GM18951 (cell line): Measurements from ENCODE around the gene INA.
"Not testable (repeated sequence)": the region's sequence is repeated elsewhere in the genome, so short reads cannot be mapped to it uniquely, and the experiment has no call there.

Experiments used
- POLR2A ChIP-seq: IDR thresholded peaks from 4 replicates; pipeline ENCODE4 v1.6.1; 2011; ENCODE audit warnings: mild to moderate bottlenecking; ENCODE audit not compliant: insufficient read length, insufficient read depth; ENCODE audit errors: extremely low read depth
- in situ Hi-C: fragments of 300-500 bp; cut with MboI; formaldehyde crosslinking; loops from one replicate; pipeline ENCODE4 v1.12.0; 2022; ENCODE audit warnings: low sequenced_read_pairs, mixed read lengths, inconsistent platforms; ENCODE audit not compliant: unreplicated experiment

Gene INA

DNA sequence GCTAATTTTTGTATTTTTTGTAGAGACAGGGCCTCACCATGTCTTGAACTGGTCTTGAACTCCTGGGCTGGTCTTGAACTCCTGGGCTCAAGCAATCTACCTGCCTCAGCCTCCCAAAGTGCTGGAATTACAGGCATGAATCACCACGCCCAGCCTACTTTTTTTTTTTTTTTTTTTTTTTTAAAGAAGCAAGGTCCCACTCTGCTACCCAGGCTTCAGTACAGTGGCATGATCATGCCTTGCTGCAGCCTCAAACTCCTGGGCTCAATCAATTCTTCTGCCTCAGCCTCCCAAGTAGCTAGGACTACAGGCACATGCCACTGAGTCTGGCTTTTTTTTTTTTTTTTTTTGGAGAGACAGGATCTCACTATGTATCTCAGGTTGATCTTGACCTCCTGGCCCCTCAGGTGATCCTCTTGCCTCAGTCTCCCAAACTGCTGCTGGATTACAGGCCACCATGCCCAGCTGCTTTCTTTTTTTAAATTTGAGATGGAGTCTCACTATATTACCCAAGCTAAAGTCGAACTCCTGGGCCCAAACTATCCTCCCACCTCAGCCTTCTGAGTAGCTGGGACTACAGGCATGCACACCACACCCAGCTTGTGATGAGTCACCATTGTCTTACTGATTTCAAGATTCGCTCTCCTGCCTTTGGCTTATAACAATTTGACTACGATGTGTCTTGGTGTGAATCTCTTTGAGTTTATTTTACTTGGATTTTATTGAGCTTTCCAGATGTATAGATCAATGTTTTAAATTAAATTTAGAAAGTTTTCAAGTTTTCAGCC is 22.2 kb upstream of the INA start:
- in situ Hi-C loops, result no loop called here
- no peak for TF ChIP-seq POLR2A

DNA sequence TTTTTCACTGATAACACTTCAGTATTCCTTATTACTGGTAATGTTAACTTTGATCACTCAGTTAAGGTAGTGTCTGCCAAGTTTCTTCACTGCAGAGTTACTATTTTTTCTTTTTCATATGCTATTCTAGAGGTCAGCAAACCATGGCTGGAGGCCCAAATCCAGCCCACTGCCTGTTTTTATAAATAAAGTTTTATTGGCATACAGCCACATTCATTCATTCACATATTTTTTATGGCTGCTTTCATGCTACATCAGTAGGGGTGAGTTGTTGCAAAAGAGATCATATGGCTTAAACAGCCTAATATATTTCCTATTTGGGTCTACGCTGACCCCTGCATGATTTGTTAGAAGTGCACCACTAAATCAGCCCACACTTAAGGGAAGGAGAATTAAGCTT is 20.3 kb upstream of the INA start:
- no peak for TF ChIP-seq POLR2A
- in situ Hi-C loops, result no loop called here

DNA sequence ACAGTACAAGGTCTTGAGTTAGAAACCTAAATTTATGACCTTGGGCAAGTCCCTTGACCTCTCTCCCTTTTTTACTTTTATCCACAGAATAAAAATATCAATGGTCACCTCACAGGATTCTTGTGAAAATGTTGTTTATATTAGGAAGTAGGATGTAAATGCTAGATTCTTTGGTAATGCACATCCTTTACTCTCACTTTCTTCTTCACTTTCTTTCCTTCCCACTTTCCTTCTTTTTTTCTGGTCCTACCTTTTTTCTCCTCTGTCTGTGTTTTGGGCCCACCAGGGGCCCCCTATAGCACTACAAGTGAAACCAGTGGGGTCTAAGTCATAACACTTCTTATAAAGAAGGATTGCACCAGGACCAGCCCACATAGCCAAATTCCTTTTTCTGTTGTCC is 19.1 kb upstream of the INA start:
- in situ Hi-C loops, result no loop called here
- TF ChIP-seq POLR2A, result no peak

DNA sequence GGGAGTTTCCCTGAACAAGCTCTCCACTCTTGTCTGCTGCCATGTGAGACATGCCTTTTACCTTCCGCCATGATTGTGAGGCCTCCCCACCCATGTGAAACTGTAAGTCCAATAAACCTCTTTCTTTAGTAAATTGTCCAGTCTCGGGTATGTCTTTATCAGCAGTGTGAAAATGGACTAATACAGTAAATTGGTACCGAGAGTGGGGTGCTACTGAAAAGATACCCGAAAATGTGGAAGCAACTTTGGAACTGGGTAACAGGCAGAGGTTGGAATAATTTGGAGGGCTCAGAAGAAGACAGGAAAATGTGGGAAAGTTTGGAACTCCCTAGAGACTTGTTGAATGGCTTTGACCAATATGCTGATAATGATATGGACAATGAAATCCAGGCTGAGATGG is 18.0 kb upstream of the INA start:
- in situ Hi-C loops, result not testable (repeated sequence)

DNA sequence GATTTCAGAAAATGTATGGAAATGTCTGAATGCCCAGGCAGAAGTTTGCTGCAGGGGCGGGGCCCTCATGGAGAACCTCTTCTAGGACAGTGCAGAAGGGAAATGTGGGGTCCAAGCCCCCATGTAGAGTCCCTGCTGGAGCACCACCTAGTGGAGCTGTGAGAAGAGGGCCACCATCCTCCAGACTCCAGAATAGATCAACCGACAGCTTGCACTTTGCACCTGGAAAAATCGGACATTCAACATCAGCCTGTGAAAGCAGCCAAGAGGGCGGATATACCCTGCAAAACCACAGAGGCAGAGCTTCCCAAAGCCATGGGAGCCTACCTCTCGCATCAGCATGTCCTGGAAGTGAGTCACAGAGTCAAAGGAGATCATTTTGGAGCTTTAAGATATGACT is 16.9 kb upstream of the INA start:
- TF ChIP-seq POLR2A, result no peak
- in situ Hi-C loops, result no loop called here

DNA sequence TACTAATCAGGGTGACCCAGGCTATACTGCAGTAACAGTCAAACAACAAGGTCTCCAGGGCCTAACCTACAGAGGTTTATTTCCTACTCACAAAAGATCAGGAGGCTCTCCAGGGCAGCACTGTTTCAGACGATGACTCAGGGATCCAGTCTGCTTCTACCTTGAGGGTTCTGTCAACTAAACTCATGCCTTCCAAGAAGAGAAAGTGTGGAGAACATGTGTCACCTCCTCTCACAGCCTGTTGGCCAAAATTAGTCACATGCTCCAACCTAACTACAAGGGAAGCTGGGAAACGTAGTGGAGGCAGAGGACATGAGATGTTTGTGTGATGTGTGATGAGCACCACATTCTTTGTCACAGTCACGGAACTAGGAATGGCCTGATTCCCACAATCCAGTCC is 14.7 kb upstream of the INA start:
- no peak for TF ChIP-seq POLR2A
- in situ Hi-C loops, result no loop called here

DNA sequence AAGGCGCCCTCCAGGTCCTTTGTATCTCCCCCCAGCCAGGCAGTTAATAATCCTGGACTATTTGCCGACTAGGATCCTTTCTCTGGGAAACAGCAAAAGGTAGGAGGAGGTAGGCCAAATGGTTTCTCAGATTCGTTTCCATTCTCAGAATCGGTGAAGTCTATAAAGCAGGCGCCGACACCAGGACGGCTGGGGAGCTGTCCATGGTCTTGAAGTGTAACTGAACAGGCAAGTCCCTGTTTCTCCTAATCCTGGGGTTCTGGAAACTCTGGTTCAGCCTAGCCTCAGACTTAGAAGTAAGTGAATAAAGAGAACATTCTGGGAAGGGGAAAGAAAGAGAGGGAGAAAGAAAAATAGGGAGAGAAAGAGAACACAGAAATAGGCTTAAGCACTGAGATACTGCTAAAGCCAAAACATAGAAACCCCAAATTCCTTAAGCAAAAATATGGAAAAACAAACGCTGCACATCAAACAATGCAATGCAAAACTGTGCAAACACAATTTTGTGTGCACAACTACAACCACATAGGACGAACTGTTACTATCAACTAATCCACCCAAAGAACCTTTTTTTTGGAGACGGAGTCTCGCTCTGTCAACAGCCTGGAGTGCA is 11.1 kb upstream of the INA start:
- in situ Hi-C loops, result no loop called here
- TF ChIP-seq POLR2A, result no peak

DNA sequence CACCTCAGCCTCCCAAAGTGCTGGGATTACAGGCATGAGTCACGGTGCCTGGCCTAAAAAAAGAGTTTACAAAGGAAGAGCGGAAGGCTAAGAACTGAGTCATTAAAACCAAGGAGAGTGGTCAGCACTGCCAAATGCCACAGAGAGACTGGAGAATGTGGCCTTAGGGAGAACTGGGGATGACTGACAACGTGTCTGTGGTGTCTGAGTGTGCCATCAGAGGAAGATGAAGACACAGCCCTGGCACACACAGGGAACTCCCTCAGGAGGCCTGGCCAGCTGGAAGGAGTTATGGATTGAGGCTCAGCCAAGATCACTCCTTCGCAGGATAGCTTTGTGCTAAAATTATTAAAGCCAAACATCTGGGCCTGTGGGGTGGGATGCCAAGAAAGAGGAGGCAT is 3.9 kb upstream of the INA start:
- in situ Hi-C loops, result no loop called here

DNA sequence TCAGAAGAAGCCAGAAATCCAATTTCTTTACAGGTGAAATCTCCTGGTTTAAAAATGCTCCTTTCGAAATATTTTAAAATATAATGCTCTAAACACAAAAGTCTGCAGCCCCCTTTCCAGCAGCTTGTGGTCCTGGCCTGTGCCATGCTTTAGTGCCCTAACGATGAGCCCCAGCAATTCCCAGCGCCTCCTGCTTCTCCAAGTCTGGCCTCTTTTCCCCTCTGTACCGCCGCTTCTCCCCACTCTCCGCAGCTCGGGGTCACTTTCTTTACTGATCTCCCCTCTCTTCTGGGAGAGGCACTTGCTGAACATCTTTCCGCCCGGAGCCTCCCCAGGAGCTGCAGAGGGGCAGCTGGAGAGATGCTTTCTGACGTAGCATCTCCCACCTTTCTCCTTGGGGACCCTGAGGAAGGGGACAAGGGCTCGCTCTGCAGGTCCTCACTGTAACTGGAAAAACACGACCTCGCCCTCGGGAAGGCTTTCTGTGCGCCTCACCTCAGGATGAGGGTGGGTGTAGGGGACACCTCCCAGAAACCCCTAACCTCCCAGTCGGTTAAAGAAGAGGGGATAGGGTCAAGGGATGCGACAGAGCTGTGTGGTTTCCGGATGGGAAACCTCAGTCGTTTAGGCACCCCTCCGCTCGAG is 565 bp upstream of the INA start:
- no peak for TF ChIP-seq POLR2A
- in situ Hi-C loops, result no loop called here

More for the DNA sequence above, 3.9 kb upstream of the INA start:
- TF ChIP-seq POLR2A, result no peak

DNA sequence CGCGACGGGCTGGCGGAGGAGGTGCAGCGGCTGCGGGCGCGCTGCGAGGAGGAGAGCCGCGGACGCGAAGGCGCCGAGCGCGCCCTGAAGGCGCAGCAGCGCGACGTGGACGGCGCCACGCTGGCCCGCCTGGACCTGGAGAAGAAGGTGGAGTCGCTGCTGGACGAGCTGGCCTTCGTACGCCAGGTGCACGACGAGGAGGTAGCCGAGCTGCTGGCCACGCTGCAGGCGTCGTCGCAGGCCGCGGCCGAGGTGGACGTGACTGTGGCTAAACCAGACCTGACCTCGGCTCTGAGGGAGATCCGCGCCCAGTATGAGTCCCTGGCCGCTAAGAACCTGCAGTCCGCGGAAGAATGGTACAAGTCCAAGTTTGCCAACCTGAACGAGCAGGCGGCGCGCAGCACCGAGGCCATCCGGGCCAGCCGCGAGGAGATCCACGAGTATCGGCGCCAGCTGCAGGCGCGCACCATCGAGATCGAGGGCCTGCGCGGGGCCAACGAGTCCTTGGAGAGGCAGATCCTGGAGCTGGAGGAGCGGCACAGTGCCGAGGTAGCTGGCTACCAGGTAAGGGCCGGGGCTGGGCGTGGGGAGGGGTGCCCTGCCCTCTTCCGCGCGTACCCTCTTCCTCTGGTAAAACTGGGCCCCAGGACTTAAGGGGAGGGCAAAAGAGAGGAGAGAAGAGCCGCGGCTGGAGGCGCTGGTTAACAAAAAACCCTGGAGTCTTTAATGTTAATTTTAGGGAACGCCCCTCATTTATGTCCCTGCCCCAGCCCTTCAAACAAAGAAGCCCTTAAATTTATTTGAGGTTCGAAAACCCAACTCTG is 987 bp downstream of the INA start:
- in situ Hi-C loops, result no loop called here
- TF ChIP-seq POLR2A, result no peak

DNA sequence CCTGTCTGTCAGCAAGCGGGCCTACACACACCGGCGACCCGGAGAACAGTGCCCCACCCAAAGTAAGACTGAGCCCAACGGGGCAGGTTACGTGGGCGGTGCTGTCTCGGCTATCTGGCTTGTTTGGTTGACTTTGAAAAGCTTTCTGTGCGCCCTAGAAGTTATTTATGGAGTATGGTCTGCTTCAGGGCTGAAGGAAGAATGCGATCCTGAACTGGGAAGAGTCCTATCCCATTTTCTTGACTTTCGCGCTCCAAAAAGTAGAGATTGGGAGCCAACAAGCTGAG is 1.5 kb downstream of the INA start:
- in situ Hi-C loops, result no loop called here
- no peak for TF ChIP-seq POLR2A

DNA sequence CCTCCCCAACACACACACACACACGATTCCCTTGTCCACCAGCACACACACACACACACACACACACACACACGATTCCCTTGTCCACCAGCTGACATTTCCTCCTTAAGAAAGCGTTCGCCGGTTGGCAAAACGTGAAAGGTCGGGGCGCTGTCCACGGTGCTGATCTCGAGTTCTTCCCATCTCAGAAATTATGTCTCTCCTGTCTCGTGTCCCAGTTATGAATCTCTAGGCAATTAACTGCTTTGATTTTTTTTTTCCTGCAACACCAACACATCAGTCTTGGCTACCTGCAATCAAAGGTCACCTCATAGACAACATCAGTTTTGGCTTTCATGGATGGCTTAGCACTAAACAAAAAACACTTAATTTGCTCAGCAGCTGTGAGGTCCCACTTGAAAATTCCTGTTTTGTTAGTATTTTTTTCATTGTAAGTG is 1.9 kb downstream of the INA start:
- no peak for TF ChIP-seq POLR2A
- in situ Hi-C loops, result no loop called here

DNA sequence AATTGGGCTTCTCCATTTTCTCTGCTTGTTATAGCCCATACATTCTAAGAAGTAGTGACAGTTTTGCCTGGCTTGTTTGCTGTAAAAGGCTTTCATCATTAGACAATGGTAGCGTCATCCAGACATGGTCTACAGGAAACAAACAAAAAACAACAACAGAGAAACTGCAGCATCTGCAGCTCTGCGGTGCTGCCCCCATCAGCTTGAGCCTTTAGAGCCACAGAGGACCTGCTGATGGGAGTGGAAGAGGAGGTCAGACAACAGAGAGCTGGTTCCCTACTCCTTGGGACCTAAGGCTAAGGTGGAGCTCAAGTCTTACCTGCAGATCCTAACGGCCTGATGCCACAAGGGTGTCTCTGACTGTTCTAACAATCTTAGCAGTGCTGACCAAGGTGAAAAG is 3.1 kb downstream of the INA start:
- in situ Hi-C loops, result no loop called here
- no peak for TF ChIP-seq POLR2A
